ENCODE measurements around the gene RP9.
A peak's percentile ranks its signal among the peaks of the same experiment; 100 is the strongest.

Gene RP9, protein sequence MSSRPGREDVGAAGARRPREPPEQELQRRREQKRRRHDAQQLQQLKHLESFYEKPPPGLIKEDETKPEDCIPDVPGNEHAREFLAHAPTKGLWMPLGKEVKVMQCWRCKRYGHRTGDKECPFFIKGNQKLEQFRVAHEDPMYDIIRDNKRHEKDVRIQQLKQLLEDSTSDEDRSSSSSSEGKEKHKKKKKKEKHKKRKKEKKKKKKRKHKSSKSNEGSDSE

DNA sequence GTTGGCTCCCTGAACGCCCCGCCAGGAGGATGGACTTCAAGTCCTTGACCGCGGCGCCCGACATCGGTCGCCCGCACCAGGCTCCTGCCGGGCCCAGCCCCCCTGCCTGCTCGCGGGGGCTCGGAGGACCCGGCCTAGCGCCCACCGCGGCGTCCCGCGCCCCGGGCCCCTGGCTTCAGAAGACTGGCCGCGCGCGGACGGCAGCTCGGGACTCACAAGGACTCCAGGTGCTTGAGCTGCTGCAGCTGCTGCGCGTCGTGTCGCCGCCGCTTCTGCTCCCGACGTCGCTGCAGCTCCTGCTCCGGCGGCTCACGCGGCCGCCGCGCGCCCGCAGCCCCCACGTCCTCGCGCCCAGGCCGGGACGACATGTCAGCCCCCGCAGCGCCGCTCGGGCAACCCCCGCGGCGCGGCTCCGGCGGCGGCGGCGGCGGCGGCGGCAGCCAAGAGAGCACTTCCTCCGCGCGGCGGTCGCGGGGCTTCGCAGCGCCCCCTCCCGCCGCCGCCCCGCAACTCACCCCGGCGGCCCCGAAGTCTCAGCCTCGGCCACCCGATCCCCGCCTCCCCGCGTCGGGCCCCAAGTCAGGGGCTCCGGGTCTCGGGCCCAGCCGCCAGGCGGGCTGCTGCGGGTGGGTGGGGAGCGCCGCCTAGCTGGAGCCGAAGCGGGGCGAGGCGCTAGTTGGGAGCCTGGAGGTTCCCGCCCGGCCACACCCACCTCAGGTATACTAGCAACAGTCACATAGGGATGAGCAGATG, at the start of gene RP9:
RP9 (minus strand) TSS at position 400 of the 753 bp plus-strand sequence; CDS start at position 368, 32 bp downstream.
- peak; percentile 77 to 82 for DNase-seq

DNA sequence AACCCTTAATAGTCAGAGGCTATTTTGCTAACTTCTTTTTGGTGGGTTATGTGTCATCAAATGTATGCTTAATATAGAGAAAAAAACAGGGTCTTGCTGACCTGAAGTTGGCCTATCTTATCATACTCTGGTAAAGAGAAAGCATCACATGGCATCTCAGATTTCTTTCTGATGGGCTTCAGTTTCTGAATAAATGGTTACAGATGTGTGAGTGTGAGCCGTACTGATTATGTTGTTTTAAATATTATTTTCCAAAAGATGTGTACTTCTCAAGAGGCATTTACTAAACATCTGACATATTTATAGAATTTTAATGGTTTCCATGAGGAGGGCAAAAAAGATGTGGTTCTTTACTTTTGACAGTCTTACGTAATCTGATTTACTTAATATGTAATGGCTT, 48.6 kb upstream of the RP9 start:
- no peak for DNase-seq

DNA sequence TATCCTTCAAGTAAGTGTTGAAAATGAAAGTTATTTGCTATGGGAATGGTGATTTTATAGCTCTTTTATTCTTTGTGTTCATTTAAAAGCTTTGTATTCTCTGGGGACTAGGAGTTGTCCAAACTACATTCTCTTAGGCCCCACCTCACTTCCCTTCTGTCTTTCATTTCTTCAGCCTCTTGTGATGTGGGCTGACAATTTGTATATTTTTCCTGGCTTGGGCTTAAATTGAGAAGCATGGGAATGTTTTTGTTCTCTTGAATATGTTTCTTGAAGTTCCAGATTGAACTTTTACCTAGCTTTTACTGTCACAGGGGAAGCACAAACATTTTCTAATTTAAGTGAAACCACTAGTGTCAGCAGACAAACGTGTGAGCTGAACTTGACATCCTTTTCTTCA, 48.1 kb upstream of the RP9 start:
- no peak for DNase-seq

DNA sequence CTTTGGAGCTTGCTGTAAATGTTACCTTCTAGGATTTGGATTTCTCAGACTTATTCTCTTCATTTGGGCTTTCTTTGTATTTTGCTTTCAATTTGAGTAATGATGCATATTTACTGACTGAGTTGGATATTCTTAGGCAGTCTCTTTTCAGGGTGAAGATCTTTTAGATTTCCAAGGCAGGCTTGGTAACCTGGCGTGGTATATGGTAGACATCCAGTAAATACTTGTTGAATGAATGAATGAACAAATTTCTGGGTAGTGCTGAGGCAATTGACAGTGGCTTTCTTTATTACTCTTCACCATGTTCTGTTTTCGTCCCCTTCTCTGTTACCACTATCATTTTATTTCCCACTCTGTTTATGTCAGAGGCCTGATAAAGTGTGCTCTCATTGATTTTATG, 47.2 kb upstream of the RP9 start:
- DNase-seq, result no peak

DNA sequence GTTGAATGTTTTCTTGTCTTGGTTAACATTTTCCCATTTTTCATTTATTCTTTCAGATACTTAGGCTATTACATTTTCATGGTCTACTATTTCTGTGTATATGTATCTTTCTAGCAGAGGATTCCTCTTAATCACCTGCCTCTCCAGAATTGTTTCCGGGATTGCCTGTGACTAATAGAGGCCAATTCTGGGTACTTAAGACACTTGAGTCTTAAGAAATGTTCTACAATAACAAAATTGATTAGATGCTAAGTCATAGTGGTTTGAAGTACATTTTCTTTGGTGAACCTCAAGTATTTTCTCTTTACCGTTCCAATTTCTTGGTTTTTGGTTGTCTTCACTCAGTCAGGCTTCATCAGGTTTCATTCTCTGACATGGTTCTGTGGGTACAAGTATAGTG, 46.6 kb upstream of the RP9 start:
- DNase-seq, result no peak

DNA sequence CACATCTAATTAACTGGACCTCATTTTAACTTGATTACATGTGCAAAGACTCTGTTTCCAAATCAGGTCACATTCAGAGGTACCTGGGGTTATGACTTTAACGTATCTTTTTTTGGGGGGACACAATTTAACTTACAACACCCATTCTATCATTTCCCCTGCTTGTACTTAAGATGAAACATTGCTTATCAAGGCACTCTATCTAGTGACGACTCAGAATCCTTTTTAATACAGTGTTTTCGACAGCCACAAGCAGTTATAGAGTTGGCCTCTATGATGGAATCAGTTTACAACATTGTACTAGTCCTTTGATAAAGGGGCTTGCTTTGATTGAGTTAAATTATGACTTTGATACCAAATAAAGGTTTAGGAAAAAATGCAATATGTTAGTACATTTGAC, 42.9 kb upstream of the RP9 start:
- no peak for DNase-seq

DNA sequence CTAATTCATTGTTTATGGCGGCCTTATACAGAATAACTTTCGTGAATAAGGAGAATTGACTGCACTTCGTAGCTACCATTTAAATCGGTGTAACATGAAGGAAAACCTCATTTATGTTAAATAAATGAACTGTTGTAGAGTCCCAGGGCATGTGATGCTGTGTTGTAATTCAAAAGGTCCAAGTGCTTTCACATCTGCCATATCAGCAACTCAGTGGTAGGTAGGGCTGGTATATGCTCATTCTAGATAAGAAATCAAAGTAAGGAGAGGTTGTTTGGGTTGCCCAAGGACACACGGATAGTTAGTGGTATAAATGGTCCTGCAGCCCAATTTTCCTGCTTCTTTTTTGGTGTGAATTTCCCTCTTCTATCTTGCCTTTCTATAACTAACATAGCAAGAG, 36.0 kb upstream of the RP9 start:
- no peak for DNase-seq

DNA sequence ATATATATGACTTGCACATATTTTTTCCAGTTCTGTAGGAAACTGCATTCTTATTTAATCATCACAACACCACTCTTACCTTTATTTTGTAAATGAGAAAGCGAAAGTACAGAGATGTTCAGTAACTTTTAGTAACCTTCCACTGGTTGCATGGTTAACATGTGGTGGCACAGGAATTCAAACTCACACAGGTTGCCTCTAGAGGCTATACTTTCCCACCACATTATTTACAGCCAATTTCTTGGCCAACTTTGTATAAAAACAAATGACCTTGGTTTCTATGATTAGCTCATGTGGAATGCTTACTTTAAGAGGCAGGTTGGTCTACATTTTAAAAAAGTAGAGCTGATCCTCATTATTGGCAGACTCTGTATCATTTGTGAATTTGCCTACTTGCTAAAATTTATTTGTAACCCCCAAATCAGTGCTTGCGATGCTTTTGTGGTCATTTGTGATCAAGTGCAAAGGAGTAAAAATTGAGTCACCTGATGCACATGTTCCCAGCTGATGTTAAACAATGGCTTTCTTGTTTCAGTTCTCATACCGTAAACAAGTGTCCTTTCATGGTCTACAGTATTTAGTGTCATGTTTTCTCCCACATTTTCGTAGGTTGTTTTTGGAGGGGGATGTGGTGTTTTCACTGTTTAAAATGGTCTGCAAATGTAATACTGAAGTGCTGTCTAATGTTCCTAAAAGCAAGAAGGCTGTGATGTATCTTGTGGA, 35.0 kb upstream of the RP9 start:
- no peak for DNase-seq

DNA sequence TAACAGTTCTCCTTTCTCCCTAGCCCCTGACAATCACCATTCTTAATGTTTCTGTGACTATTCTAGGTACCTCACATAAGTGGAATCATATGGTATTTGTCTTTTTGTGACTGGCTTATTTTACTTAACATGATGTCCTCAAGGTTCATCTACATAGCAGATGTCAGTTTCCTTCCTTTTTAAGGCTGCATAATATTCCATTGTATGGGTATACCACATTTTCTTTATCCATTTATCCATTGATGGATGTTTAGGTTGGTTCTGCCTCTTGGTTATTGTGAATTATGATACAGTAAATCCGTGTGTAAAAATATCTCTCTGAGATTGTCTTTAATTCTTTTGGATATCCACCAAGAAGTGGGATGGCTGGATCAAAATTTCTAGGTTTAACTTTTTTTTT, 33.4 kb upstream of the RP9 start:
- no peak for DNase-seq

DNA sequence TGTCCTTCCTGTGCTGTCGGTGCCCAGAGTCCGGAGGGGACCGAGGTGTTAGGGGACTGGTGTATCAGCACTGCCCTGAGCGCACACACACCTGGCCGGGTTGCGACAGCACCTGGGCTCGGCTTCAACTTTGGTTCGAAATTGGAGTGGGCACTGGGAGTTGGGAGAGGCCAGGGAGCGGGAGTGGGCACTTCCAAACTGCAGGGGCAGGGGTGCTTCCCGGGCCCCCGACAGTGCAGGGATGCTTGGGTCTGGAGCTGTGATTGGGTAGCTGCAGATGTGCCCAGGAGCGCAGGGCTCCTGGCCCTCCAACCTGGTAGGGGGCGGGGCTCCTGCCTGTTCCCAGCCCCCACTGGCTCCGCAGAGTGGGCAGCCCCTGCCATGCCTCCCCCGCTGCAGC, 27.9 kb upstream of the RP9 start:
- DNase-seq, result no peak

DNA sequence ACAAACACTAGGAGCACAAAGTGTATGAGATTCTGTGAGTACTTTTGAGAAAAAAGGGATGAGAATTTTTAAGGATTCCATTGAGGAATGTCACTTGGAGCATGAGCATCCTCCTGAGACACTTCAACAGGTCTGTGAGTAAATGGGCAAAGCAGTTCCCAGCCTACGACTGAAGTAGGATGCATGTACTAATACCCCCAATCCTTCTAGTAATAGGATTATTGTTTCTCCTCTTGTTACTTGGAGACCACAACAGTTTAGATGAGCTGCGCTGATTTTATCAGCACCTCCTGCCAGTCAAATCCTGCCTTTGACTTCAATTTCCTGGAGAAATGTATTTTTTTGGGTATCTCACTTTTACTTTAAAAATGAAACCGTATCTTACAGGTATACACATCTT, 21.0 kb upstream of the RP9 start:
- no peak for DNase-seq

DNA sequence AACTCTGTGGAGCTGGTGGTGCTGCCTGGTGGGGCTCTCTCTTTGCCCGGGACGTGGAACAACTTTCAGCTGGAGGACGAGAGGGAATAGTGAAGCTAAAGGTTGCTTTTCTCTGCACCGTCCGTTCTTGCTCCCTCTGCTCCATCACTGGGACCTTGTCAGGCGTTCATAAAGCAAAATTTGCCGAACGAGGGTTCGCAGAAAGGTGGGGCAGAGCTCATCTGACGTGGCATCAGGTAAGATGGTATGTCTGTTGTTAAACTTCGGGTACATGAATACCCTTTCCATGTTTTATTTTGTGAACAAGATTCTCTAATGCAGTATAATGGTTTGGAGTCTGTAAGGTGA, 20.6 kb upstream of the RP9 start:
- DNase-seq, result no peak

DNA sequence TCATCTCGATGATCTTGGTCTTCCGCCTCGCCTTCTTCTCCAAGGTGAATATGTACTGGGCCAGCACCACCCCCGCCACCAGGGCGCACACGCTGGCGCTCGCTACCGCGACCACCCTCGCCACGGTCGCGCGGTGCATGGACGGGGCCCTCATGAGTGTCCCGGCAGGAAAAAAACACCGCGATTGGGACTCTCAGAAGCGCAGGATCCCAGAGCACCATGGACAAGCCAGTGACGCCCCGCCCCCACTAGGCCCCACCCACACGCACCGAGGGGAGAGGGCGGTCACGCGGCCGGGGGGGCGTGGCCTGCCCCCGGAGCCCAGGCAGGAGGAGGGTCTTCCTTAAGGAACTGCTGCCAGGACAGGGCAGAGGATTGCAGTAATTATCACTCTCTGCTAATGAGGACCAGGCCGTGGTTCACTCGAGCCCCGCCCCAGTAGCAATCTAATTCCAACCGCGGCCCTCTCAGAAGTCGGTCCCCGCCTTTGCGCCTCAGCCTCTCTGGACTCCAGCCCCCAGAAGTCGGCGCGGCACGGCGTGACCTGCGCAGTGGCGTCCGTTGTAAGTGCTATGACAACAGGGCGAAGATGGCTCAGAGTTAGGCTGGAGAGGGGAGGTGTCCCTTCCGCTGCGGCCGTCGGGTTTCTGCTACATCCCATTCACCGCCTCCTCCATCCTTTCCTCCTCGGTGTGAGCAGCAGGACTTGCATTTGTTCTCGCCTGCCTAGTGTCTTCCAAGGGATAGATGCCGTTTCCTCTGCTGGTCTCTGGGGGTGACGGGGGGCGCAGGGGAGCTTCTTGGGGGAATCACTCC, 20.0 kb upstream of the RP9 start, which contains the start of gene BBS9:
BBS9 (plus strand) TSS at position 575 of the 816 bp plus-strand sequence. CDS start 16,689 bp downstream, outside the sequence.
- peak; percentile 91 to 92 for DNase-seq

DNA sequence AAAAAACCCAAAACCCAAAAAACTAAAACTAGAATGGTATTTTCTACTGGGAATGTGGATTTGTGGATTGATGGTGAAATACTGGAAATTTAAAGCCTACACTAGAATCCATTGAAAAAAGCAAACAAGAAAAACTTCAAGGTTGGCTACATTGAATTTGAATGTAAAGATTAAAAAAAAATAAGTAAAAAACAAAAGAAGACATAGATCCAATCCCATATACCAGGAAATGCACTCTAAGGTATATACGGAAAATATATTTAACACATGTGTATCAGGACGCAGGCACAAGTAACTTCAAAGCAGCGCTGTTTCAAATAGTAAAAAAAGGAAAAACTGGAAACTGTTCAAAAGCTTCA, 19.4 kb upstream of the RP9 start:
- DNase-seq, result no peak

DNA sequence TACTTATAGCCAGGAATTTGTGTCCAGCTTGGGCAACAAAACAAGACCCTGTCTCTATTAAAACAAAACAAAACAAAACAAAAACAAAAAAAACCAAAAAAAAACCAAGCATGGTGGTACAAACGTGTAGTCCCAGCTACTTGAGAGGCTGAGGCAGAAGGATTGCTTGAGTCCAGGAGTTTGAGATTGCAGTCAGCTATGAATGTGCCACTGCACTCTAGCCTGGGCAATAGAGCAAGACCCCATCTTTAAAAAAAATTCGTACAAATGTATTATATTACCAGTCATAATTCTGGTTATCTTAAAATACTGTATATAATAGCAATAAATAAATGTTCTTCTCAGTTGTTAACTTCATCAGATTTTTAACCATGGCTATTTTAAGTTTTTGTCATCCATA, 17.9 kb upstream of the RP9 start:
- no peak for DNase-seq

DNA sequence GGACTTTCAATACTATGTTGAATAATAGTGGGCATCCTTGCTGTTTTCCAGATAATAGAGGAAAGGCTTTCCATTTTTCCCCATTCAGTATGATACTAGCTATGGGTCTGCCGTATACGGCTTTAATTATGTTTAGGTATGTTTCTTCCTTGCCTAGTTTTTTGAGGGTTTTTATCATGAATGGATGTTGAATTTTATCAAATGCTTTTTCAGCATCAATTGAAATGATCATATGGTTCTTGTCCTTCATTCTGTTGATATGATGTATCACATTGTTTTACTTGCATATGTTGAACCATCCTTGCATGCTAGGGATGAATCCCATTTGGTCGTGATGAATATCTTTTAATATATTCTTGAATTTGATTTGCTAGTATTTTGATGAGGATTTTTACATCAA, 9.2 kb upstream of the RP9 start:
- no peak for DNase-seq

DNA sequence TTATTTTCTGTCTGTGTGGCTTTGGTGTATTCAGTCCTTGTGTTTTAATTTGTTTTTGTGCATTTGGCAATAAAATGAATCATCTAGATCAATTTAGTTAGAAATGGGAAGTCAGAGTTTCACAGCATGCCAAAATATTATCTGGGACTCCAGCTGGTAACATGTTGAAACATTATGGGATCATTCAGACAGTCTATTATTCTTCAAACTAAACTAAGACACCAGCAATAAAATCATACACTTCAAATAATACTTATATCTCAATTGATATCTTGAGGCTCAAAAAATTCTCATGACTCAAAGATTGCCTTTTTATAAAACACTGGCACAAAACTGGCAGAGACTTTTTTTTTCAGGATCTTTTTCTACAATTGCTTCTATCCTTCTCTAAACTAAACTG, 5.8 kb upstream of the RP9 start:
- DNase-seq, result no peak

DNA sequence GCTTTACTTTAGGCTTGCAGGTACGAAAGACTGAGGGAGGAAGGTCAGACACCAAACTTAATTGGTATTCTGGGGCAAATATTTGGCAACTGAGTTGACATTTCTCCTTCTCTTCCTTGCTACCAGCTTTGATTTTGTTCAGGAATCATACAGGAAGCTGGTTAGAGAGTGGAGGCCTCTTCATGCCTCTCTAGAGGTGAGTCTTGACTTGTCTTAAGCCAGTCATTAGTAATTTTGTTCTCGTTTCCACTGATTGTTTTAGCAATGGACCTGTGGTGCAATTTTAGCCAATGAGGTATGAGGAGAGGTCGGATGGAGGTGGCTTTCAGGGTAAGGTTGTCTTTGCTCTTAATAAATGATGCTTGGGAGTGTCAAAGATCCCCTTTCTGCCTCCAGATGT, 2.4 kb upstream of the RP9 start:
- DNase-seq, result no peak

DNA sequence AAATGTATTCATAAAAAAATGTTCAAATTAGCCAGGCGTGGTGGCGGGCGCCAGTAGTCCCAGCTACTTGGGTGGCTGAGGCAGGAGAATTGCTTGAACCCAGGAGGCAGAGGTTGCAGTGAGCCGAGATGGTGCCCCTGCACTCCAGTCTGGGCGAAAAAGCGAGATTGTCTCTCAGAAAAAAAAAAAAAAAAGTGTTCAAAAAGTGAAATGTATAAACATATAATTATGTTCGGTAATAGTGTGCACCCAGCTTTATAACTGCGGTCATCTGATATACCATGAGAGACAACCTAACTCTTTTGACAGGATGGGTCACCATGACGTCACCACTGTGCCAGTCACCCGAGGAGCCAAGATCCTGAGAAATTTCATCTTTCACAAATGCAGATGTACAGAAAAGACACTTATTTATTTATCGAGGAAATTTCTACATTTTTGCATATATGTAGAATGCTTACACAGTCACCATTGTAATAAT, 594 bp upstream of the RP9 start:
- no peak for DNase-seq

DNA sequence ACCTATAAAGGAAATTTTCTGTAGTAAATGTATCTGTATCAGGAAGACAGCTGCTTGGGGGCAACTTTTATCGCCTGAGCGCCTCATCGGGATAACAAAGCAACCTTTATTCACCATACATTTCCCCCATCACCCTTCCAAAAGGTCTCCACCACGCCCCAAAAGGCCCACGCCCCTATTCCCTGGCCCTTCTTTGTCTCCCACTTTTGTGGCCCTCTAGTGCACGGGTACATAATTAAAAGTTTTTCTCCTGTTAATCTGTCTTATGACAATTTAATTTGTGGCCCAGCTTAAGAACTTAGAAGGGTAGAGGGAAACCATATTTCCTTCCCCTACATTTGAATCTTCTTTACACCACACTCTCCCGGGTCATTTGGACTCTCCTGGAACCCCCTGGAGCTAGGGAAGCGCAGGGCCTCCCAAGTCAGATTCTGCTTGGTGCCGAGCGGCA, 625 bp downstream of the RP9 start:
- DNase-seq, result peak; percentile 26 to 40

DNA sequence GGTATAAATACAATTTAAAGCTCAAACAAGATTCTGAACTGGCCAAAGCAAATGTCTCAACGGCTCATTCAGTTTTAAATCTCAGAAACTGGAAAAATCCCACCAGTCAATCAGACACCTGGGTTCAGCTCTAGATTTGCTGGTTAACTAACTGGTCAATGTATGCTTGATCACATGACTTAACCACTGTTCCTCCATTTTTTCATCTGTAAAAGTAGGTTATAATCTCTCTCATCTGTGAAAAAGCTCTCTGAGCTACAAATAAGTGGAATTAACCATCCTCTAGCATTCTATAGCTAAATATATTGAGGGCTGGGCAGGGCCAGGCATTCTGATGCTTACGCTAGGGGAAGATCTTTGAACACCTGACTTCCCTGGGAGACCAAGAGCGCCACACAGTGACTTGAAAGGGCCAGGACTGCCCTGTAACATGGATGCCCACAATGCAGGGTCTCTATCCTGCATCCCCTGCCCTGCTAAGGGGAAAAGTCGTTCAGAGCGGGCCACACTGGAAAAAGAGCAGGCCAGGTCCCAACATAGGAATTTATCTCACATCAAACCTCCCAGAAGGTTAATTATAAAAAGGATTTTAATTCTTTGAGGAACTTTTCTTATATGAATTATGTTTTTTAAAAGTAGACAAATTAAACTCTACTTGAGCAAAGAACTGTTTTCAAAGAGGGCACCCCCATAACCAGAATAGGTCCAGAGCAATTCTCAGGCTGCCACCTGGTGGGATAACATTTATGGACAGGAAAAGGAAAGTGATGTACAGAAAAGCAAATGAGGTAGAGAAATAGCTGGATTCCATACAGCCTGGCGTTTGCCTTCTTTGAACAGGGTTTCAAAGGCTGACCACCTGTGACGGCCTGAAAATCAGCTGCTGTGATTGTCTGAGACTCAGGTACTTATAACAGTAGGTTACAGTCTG, 1.8 kb downstream of the RP9 start:
- peak in 1 of 2 donors; percentile 23 for DNase-seq

DNA sequence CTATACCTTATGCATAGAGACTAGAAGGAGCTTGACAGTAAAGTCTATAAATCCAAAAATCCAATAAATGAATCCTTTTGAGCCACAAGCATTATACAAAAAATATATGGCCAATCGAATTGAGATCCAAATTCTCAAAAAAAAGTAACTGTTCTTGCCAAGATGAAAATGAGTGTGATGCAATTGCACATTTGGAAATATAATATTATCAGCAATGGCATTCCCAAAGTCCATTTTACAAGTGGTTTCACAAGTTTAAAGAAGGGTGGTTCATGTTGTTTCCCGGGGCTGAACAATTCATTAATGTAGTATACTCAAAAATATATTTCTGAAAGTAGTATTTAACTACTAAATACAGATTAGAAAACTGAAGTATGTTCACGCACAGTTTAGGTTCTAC, 7.3 kb downstream of the RP9 start:
- DNase-seq, result no peak

Data from stimulated activated CD4-positive, alpha-beta T cell treated with anti-CD3 and anti-CD28 coated beads, Interleukin-2, amount 100 ng/mL, for 24 hours (primary cell).